GM21381 (cell line): Measurements from ENCODE around the gene ELL.

Experiments
- ATAC-seq: cut with Tn5 transposase; IDR thresholded peaks from one replicate; pipeline ENCODE4 v1.9.1; 2021; ENCODE audit warnings: mild to moderate bottlenecking, moderate library complexity; ENCODE audit not compliant: unreplicated experiment

Gene ELL

GRCh38 chr19:18436671-18437490 lies 85.0 kb downstream of the ELL start:
- peak; percentile 46 for ATAC-seq

- no peak for ATAC-seq
Observed at GRCh38 chr19:18435842-18436670, 85.8 kb downstream of the ELL start.

- no peak for ATAC-seq
Observed at GRCh38 chr19:18435178-18435841, 86.6 kb downstream of the ELL start.

GRCh38 chr19:18434411-18435175 lies 87.3 kb downstream of the ELL start:
- ATAC-seq, result no peak

- ATAC-seq, result no peak
Observed at GRCh38 chr19:18433735-18434398, 88.0 kb downstream of the ELL start.

GRCh38 chr19:18433015-18433691 lies 88.7 kb downstream of the ELL start:
- no peak for ATAC-seq

- ATAC-seq, result no peak
Observed at GRCh38 chr19:18432275-18433014, 89.4 kb downstream of the ELL start.

GRCh38 chr19:18431351-18432197 lies 90.3 kb downstream of the ELL start:
- no peak for ATAC-seq

- ATAC-seq, result no peak
Observed at GRCh38 chr19:18430417-18431144, 91.3 kb downstream of the ELL start.

- ATAC-seq, result no peak
Observed at GRCh38 chr19:18429717-18430416, 92.0 kb downstream of the ELL start.

GRCh38 chr19:18428787-18429674 lies 92.8 kb downstream of the ELL start:
- peak; percentile 53 for ATAC-seq

- ATAC-seq, result no peak
Observed at GRCh38 chr19:18428173-18428786, 93.6 kb downstream of the ELL start.

GRCh38 chr19:18427743-18428113 lies 94.1 kb downstream of the ELL start:
- no peak for ATAC-seq

GRCh38 chr19:18427080-18427742 lies 94.7 kb downstream of the ELL start:
- no peak for ATAC-seq

- no peak for ATAC-seq
Observed at GRCh38 chr19:18426416-18426767, 95.5 kb downstream of the ELL start.
